ENCODE data around the gene ARL3. TPM values are rescaled to one million over a fixed set of nuclear protein-coding genes. Genes with fewer than 3 reads are reported as not detected.

Gene ARL3
- total RNA-seq, 1 experiment from 2014 or later = 13.3 TPM

DNA sequence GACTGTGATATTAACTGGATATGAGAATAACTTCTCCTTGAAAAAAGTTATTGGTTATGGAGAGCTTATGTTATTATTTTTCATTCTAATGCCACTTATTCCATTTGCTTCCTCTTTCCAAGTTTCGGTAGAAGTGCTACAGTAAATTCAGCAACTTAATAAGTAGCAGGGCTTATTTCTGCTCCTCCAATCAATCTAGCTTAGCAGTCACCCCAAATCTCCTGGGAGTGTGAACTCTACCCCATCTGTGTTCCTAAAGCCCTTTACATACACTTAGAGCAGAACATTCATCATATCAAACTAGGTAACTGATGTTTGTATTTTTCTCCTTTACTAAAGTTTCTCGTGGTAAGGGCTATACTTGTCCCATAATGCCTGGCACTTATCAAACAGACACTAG lies 8.7 kb downstream of the ARL3 start (continued):
- TF ChIP-seq, protein P1, sequence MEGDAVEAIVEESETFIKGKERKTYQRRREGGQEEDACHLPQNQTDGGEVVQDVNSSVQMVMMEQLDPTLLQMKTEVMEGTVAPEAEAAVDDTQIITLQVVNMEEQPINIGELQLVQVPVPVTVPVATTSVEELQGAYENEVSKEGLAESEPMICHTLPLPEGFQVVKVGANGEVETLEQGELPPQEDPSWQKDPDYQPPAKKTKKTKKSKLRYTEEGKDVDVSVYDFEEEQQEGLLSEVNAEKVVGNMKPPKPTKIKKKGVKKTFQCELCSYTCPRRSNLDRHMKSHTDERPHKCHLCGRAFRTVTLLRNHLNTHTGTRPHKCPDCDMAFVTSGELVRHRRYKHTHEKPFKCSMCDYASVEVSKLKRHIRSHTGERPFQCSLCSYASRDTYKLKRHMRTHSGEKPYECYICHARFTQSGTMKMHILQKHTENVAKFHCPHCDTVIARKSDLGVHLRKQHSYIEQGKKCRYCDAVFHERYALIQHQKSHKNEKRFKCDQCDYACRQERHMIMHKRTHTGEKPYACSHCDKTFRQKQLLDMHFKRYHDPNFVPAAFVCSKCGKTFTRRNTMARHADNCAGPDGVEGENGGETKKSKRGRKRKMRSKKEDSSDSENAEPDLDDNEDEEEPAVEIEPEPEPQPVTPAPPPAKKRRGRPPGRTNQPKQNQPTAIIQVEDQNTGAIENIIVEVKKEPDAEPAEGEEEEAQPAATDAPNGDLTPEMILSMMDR (IDR thresholded peaks at IDR 0.05 in 2 of 3, conservative IDR thresholded peaks at IDR 0.05 in 1 of 3; ENCODE audit: borderline replicate concordance in 1 of 3, insufficient read depth in 1 of 3, low read depth in 2 of 3, low read length in 2 of 3) = no peak

DNA sequence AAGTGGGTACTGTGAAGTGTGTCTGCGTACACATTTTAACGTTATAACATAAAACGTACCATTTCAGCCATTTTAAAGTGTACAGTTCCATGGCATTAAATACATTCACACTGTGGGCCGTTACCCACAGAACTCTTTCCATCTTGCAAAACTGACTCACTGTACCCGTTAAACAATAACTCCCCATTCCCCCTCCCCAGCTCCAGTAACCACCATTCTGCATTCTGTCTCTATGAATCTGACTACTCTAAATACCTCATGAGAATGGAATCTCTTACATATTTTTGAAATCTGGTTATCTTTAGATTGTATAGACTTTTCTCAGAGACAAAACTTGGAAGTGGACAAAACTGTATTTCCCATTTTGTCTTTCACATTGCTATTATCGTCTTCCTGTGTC lies 9.3 kb downstream of the ARL3 start:
- no peak overlapping the region for H3K4me2 ChIP-seq (ENCODE audit: low read length)

More for the DNA sequence above, 9.3 kb downstream of the ARL3 start:
- no peaks in the 10 kb centered on the region for H3K9me2 ChIP-seq (ENCODE audit: insufficient read depth)
- H3K27ac ChIP-seq (ENCODE audit: low read depth, low read length) = no peak overlapping the region
- TF ChIP-seq, protein P2, sequence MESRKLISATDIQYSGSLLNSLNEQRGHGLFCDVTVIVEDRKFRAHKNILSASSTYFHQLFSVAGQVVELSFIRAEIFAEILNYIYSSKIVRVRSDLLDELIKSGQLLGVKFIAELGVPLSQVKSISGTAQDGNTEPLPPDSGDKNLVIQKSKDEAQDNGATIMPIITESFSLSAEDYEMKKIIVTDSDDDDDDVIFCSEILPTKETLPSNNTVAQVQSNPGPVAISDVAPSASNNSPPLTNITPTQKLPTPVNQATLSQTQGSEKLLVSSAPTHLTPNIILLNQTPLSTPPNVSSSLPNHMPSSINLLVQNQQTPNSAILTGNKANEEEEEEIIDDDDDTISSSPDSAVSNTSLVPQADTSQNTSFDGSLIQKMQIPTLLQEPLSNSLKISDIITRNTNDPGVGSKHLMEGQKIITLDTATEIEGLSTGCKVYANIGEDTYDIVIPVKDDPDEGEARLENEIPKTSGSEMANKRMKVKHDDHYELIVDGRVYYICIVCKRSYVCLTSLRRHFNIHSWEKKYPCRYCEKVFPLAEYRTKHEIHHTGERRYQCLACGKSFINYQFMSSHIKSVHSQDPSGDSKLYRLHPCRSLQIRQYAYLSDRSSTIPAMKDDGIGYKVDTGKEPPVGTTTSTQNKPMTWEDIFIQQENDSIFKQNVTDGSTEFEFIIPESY (IDR thresholded peaks at IDR 0.05; ENCODE audit: extremely low read depth, insufficient replicate concordance, low read length) = no peak
- TF ChIP-seq FOSL1 (IDR thresholded peaks at IDR 0.05; ENCODE audit: low read depth) = no peak
- TF ChIP-seq JUND (IDR thresholded peaks at IDR 0.05) = no peak
- no peak for TF ChIP-seq TCF7L2 (IDR thresholded peaks at IDR 0.05; ENCODE audit: borderline replicate concordance, extremely low read depth, insufficient read depth, insufficient read length)
- no peak for TF ChIP-seq ZFX (IDR thresholded peaks at IDR 0.05)
- no peaks in the 10 kb centered on the region for H3K79me2 ChIP-seq (ENCODE audit: insufficient read depth, low read length)
- H3K4me1 ChIP-seq (ENCODE audit: control insufficient read depth in 1 of 2, insufficient read depth in 2 of 2, low read length in 2 of 2) = no peaks in the 10 kb centered on the region
- H3K9ac ChIP-seq (ENCODE audit: low read length) = no peak overlapping the region
- no TSS peak for BruUV-seq (replicated peaks)
- no peak overlapping the region for H3K4me3 ChIP-seq (replicated peaks in 1 of 2; ENCODE audit: low read depth in 1 of 2, low read length in 2 of 2)
- DNase-seq (ENCODE audit: low read depth, low spot score) (no peak), ATAC-seq (no peak)
- H4K20me1 ChIP-seq (ENCODE audit: insufficient read depth) = no peaks in the 10 kb centered on the region
- no peaks in the 10 kb centered on the region for H3K36me3 ChIP-seq (ENCODE audit: control insufficient read depth in 1 of 2, insufficient read depth in 2 of 2, low read length in 2 of 2)
- no peaks in the 10 kb centered on the region for H3K9me3 ChIP-seq (ENCODE audit: control insufficient read depth in 1 of 2, insufficient read depth in 1 of 2, low read depth in 1 of 2, low read length in 2 of 2)
- ChIA-PET CTCF (no interaction called here), RAD21 (ENCODE audit: low non-redundant PET in 1 of 2, low total read pairs in 2 of 2, uncharacterized antibody in 2 of 2, unreplicated experiment in 2 of 2) (no interaction called here), POLR2A (no interaction called here)
- no peak overlapping the region for H2AFZ ChIP-seq (ENCODE audit: low read depth, low read length, poor library complexity, severe bottlenecking)
- intact Hi-C loops (cut with micrococcal nuclease) = no loop called here
- no peaks in the 10 kb centered on the region for H3K27me3 ChIP-seq (ENCODE audit: insufficient read depth, low read length)

All from HCT116 (cell line).